ENCODE data around the gene GIGYF1. TPM values are rescaled to one million over a fixed set of nuclear protein-coding genes. Genes with fewer than 3 reads are reported as not detected.

GIGYF1 gene
- total and polyA plus RNA-seq, 2 of the 13 experiments (the other 11 are each of a cell fraction or from before 2014, with no cell fraction given) = 7.6 to 16.1 TPM

DNA sequence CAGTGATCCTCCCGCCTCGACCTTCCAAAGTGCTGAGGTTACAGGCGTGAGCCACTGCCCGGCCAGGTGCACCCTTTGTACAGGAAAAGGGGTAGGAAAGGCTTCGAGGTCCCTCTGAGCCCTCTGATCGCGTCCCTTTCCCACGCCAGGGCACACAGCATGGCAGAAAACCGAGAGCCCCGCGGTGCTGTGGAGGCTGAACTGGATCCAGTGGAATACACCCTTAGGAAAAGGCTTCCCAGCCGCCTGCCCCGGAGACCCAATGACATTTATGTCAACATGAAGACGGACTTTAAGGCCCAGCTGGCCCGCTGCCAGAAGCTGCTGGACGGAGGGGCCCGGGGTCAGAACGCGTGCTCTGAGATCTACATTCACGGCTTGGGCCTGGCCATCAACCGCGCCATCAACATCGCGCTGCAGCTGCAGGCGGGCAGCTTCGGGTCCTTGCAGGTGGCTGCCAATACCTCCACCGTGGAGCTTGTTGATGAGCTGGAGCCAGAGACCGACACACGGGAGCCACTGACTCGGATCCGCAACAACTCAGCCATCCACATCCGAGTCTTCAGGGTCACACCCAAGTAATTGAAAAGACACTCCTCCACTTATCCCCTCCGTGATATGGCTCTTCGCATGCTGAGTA is 12.7 kb upstream of the GIGYF1 start (continued):
- TF ChIP-seq, protein P1, sequence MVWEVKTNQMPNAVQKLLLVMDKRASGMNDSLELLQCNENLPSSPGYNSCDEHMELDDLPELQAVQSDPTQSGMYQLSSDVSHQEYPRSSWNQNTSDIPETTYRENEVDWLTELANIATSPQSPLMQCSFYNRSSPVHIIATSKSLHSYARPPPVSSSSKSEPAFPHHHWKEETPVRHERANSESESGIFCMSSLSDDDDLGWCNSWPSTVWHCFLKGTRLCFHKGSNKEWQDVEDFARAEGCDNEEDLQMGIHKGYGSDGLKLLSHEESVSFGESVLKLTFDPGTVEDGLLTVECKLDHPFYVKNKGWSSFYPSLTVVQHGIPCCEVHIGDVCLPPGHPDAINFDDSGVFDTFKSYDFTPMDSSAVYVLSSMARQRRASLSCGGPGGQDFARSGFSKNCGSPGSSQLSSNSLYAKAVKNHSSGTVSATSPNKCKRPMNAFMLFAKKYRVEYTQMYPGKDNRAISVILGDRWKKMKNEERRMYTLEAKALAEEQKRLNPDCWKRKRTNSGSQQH (CRISPR knock-in tag; IDR thresholded peaks at IDR 0.05; ENCODE audit: low read depth) = no peak
- TF ChIP-seq NFKBIZ (CRISPR knock-in tag; IDR thresholded peaks at IDR 0.05) (no peak), FOXC1 (CRISPR knock-in tag; IDR thresholded peaks at IDR 0.05; ENCODE audit: borderline replicate concordance) (no peak), PHF21A (CRISPR knock-in tag; IDR thresholded peaks at IDR 0.05) (no peak), ESRRA (CRISPR knock-in tag; IDR thresholded peaks at IDR 0.05; ENCODE audit: low read depth) (no peak), RFX5 (IDR thresholded peaks at IDR 0.05; ENCODE audit: low read depth, low read length) (no peak), ZZZ3 (CRISPR knock-in tag; IDR thresholded peaks at IDR 0.05; ENCODE audit: borderline replicate concordance) (no peak), YEATS2 (CRISPR knock-in tag; IDR thresholded peaks at IDR 0.05; ENCODE audit: borderline replicate concordance) (peak; percentile 37; the same call in 1 of the 2 replicates), HMG20A (CRISPR knock-in tag; IDR thresholded peaks at IDR 0.05; ENCODE audit: borderline replicate concordance) (no peak)
- TF ChIP-seq, protein P2, sequence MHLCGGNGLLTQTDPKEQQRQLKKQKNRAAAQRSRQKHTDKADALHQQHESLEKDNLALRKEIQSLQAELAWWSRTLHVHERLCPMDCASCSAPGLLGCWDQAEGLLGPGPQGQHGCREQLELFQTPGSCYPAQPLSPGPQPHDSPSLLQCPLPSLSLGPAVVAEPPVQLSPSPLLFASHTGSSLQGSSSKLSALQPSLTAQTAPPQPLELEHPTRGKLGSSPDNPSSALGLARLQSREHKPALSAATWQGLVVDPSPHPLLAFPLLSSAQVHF (CRISPR knock-in tag; IDR thresholded peaks at IDR 0.05) = no peak
- TF ChIP-seq, protein P3, sequence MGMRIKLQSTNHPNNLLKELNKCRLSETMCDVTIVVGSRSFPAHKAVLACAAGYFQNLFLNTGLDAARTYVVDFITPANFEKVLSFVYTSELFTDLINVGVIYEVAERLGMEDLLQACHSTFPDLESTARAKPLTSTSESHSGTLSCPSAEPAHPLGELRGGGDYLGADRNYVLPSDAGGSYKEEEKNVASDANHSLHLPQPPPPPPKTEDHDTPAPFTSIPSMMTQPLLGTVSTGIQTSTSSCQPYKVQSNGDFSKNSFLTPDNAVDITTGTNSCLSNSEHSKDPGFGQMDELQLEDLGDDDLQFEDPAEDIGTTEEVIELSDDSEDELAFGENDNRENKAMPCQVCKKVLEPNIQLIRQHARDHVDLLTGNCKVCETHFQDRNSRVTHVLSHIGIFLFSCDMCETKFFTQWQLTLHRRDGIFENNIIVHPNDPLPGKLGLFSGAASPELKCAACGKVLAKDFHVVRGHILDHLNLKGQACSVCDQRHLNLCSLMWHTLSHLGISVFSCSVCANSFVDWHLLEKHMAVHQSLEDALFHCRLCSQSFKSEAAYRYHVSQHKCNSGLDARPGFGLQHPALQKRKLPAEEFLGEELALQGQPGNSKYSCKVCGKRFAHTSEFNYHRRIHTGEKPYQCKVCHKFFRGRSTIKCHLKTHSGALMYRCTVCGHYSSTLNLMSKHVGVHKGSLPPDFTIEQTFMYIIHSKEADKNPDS (CRISPR knock-in tag; IDR thresholded peaks at IDR 0.05) = 0 out of 2 replicates have a peak, but pooled peaks have one; percentile 38
- TF ChIP-seq, protein P4, sequence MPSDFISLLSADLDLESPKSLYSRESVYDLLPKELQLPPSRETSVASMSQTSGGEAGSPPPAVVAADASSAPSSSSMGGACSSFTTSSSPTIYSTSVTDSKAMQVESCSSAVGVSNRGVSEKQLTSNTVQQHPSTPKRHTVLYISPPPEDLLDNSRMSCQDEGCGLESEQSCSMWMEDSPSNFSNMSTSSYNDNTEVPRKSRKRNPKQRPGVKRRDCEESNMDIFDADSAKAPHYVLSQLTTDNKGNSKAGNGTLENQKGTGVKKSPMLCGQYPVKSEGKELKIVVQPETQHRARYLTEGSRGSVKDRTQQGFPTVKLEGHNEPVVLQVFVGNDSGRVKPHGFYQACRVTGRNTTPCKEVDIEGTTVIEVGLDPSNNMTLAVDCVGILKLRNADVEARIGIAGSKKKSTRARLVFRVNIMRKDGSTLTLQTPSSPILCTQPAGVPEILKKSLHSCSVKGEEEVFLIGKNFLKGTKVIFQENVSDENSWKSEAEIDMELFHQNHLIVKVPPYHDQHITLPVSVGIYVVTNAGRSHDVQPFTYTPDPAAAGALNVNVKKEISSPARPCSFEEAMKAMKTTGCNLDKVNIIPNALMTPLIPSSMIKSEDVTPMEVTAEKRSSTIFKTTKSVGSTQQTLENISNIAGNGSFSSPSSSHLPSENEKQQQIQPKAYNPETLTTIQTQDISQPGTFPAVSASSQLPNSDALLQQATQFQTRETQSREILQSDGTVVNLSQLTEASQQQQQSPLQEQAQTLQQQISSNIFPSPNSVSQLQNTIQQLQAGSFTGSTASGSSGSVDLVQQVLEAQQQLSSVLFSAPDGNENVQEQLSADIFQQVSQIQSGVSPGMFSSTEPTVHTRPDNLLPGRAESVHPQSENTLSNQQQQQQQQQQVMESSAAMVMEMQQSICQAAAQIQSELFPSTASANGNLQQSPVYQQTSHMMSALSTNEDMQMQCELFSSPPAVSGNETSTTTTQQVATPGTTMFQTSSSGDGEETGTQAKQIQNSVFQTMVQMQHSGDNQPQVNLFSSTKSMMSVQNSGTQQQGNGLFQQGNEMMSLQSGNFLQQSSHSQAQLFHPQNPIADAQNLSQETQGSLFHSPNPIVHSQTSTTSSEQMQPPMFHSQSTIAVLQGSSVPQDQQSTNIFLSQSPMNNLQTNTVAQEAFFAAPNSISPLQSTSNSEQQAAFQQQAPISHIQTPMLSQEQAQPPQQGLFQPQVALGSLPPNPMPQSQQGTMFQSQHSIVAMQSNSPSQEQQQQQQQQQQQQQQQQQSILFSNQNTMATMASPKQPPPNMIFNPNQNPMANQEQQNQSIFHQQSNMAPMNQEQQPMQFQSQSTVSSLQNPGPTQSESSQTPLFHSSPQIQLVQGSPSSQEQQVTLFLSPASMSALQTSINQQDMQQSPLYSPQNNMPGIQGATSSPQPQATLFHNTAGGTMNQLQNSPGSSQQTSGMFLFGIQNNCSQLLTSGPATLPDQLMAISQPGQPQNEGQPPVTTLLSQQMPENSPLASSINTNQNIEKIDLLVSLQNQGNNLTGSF (CRISPR knock-in tag; IDR thresholded peaks at IDR 0.05) = no peak
- TF ChIP-seq, protein P5, sequence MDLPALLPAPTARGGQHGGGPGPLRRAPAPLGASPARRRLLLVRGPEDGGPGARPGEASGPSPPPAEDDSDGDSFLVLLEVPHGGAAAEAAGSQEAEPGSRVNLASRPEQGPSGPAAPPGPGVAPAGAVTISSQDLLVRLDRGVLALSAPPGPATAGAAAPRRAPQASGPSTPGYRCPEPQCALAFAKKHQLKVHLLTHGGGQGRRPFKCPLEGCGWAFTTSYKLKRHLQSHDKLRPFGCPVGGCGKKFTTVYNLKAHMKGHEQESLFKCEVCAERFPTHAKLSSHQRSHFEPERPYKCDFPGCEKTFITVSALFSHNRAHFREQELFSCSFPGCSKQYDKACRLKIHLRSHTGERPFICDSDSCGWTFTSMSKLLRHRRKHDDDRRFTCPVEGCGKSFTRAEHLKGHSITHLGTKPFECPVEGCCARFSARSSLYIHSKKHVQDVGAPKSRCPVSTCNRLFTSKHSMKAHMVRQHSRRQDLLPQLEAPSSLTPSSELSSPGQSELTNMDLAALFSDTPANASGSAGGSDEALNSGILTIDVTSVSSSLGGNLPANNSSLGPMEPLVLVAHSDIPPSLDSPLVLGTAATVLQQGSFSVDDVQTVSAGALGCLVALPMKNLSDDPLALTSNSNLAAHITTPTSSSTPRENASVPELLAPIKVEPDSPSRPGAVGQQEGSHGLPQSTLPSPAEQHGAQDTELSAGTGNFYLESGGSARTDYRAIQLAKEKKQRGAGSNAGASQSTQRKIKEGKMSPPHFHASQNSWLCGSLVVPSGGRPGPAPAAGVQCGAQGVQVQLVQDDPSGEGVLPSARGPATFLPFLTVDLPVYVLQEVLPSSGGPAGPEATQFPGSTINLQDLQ (CRISPR knock-in tag; IDR thresholded peaks at IDR 0.05) = no peak
- TF ChIP-seq, protein P6, sequence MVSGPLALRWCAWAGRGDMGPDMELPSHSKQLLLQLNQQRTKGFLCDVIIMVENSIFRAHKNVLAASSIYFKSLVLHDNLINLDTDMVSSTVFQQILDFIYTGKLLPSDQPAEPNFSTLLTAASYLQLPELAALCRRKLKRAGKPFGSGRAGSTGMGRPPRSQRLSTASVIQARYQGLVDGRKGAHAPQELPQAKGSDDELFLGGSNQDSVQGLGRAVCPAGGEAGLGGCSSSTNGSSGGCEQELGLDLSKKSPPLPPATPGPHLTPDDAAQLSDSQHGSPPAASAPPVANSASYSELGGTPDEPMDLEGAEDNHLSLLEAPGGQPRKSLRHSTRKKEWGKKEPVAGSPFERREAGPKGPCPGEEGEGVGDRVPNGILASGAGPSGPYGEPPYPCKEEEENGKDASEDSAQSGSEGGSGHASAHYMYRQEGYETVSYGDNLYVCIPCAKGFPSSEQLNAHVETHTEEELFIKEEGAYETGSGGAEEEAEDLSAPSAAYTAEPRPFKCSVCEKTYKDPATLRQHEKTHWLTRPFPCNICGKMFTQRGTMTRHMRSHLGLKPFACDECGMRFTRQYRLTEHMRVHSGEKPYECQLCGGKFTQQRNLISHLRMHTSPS (CRISPR knock-in tag; IDR thresholded peaks at IDR 0.05; ENCODE audit: low read depth) = no peak

Data from HepG2 (cell line).